ENCODE data around the gene TRIM72. TPM values are rescaled to one million over a fixed set of nuclear protein-coding genes. Genes with fewer than 3 reads are reported as not detected.
A peak's percentile ranks its signal among the peaks of the same experiment; 100 is the strongest.

Gene TRIM72
- total RNA-seq, 1 experiment from 2014 or later: 0.08 TPM

GRCh38 chr16:31186930-31187807, 26.8 kb upstream of the TRIM72 start:
- peaks cover 13% of the 10 kb centered on the region for H3K4me1 ChIP-seq (ENCODE audit: control insufficient read depth, insufficient read depth, low read length)
- peaks cover 83% of the 10 kb centered on the region for H3K36me3 ChIP-seq (ENCODE audit: control insufficient read depth, insufficient read depth, low read length)
- POLR2A ChIA-PET: interaction anchor here (0.6 kb wide), 1 partner anchor 44 kb away, joined by 4 read pairs; no protein-coding TSS in a partner anchor
- no TSS peak for BruUV-seq (replicated peaks)
- DNase-seq (ENCODE audit: low read depth, low spot score) (no peak), ATAC-seq (no peak)
- intact Hi-C loops (cut with micrococcal nuclease; ENCODE audit: unreplicated experiment) (no loop called here), in situ Hi-C loops (cut with HindIII; ENCODE audit: low pct_unique_long_range_greater_than_20kb, low sequenced_read_pairs) (no loop called here)
- CTCF ChIA-PET: no interaction called here
- H3K4me3 ChIP-seq (ENCODE audit: low read depth in 2 of 2, low read length in 2 of 2): no peak overlapping the region
- no peaks in the 10 kb centered on the region for H3K27me3 ChIP-seq (ENCODE audit: control insufficient read depth, insufficient read depth, low read length)
- H3K9me3 ChIP-seq (ENCODE audit: control insufficient read depth, insufficient read depth, low read depth, low read length): no peaks in the 10 kb centered on the region
- TF ChIP-seq POLR2AphosphoS5 (IDR thresholded peaks at IDR 0.05; ENCODE audit: low read depth, low read length) (peak; percentile 39; the same call in 1 of the 2 replicates), CTCF (IDR thresholded peaks at IDR 0.05) (no peak)
- H3K27ac ChIP-seq (ENCODE audit: low read length): no peak overlapping the region

- in situ Hi-C loops (cut with HindIII; ENCODE audit: low pct_unique_long_range_greater_than_20kb, low sequenced_read_pairs): no loop called here
- no TSS peak for BruUV-seq (replicated peaks)
- ATAC-seq (no peak), DNase-seq (ENCODE audit: low read depth, low spot score) (no peak)
- Histone ChIP-seq H3K4me1 (ENCODE audit: control insufficient read depth, insufficient read depth, low read length) (peaks cover 13% of the 10 kb centered on the region), H3K9me3 (ENCODE audit: control insufficient read depth, insufficient read depth, low read depth, low read length) (no peaks in the 10 kb centered on the region), H3K27me3 (ENCODE audit: control insufficient read depth, insufficient read depth, low read length) (no peaks in the 10 kb centered on the region), H3K36me3 (ENCODE audit: control insufficient read depth, insufficient read depth, low read length) (peaks cover 85% of the 10 kb centered on the region), H3K27ac (ENCODE audit: low read length) (no peak overlapping the region; the same call in 1 of the 2 replicates), H3K4me3 (ENCODE audit: low read depth in 2 of 2, low read length in 2 of 2) (no peak overlapping the region)
- intact Hi-C loops (cut with micrococcal nuclease; ENCODE audit: unreplicated experiment): no loop called here
- TF ChIP-seq CTCF (IDR thresholded peaks at IDR 0.05) (no peak), POLR2AphosphoS5 (IDR thresholded peaks at IDR 0.05; ENCODE audit: low read depth, low read length) (no peak; the same call in 1 of the 2 replicates), SIN3A (IDR thresholded peaks at IDR 0.05; ENCODE audit: borderline replicate concordance, insufficient read depth, low read depth, low read length) (no peak), TCF7L2 (IDR thresholded peaks at IDR 0.05; ENCODE audit: low read depth, low read length) (no peak)
- TF ChIP-seq, protein P1, sequence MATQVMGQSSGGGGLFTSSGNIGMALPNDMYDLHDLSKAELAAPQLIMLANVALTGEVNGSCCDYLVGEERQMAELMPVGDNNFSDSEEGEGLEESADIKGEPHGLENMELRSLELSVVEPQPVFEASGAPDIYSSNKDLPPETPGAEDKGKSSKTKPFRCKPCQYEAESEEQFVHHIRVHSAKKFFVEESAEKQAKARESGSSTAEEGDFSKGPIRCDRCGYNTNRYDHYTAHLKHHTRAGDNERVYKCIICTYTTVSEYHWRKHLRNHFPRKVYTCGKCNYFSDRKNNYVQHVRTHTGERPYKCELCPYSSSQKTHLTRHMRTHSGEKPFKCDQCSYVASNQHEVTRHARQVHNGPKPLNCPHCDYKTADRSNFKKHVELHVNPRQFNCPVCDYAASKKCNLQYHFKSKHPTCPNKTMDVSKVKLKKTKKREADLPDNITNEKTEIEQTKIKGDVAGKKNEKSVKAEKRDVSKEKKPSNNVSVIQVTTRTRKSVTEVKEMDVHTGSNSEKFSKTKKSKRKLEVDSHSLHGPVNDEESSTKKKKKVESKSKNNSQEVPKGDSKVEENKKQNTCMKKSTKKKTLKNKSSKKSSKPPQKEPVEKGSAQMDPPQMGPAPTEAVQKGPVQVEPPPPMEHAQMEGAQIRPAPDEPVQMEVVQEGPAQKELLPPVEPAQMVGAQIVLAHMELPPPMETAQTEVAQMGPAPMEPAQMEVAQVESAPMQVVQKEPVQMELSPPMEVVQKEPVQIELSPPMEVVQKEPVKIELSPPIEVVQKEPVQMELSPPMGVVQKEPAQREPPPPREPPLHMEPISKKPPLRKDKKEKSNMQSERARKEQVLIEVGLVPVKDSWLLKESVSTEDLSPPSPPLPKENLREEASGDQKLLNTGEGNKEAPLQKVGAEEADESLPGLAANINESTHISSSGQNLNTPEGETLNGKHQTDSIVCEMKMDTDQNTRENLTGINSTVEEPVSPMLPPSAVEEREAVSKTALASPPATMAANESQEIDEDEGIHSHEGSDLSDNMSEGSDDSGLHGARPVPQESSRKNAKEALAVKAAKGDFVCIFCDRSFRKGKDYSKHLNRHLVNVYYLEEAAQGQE (IDR thresholded peaks at IDR 0.05; ENCODE audit: insufficient read depth in 1 of 2, low read depth in 2 of 2, low read length in 1 of 2): no peak
- ChIA-PET CTCF (no interaction called here), POLR2A (interaction anchor here (0.6 kb wide), 1 partner anchor 43 kb away, joined by 4 read pairs; no protein-coding TSS in a partner anchor)
Measured at GRCh38 chr16:31187808-31188189, 26.1 kb upstream of the TRIM72 start.
